ENCODE results near the gene LTA4H. TPM values are rescaled to one million over a fixed set of nuclear protein-coding genes. Genes with fewer than 3 reads are reported as not detected.
"Not testable (repeated sequence)": the region's sequence is repeated elsewhere in the genome, so short reads cannot be mapped to it uniquely, and the experiment has no call there.

The LTA4H gene
- total and polyA plus RNA-seq, 9 donors = 82.8 to 282 (median 106) TPM

- H3K27me3 ChIP-seq = no peaks in the 10 kb centered on the region
- intact Hi-C loops (cut with DNase I) = no loop called here
- no peaks in the 10 kb centered on the region for H3K36me3 ChIP-seq
- no peaks in the 10 kb centered on the region for H3K4me1 ChIP-seq (ENCODE audit: insufficient read depth)
- TF ChIP-seq POLR2A (IDR thresholded peaks at IDR 0.05) = no peak
- TF ChIP-seq CTCF (IDR thresholded peaks at IDR 0.05) = no peak
- TF ChIP-seq EP300 (IDR thresholded peaks at IDR 0.05) = no peak
- H3K9me3 ChIP-seq = no peaks in the 10 kb centered on the region
- no peak overlapping the region for H3K4me3 ChIP-seq
- 35 to 47% (median 44%) methylated on average over 7 of the region's 7 CpGs for WGBS, 3 donors
- no peak for DNase-seq
- no peak overlapping the region for H3K27ac ChIP-seq
Observed at GRCh38 chr12:96070670-96071279, 35.4 kb upstream of the LTA4H start.

- no peak for DNase-seq
- no peak for TF ChIP-seq EP300 (IDR thresholded peaks at IDR 0.05)
- TF ChIP-seq CTCF (IDR thresholded peaks at IDR 0.05) = no peak
- TF ChIP-seq POLR2A (IDR thresholded peaks at IDR 0.05) = no peak
- no peak overlapping the region for H3K27ac ChIP-seq
- no peaks in the 10 kb centered on the region for H3K36me3 ChIP-seq
- no peaks in the 10 kb centered on the region for H3K9me3 ChIP-seq
- intact Hi-C loops (cut with DNase I) = no loop called here
- 81 to 90% (median 82%) methylated on average over 7 of the region's 7 CpGs for WGBS, 3 donors
- H3K4me1 ChIP-seq (ENCODE audit: insufficient read depth) = no peaks in the 10 kb centered on the region
- no peaks in the 10 kb centered on the region for H3K27me3 ChIP-seq
- H3K4me3 ChIP-seq = no peak overlapping the region
Observed at GRCh38 chr12:96069511-96070231, 34.3 kb upstream of the LTA4H start.

- H3K9me3 ChIP-seq = no peaks in the 10 kb centered on the region
- intact Hi-C loops (cut with DNase I) = no loop called here
- H3K27ac ChIP-seq = no peak overlapping the region
Observed at GRCh38 chr12:96068636-96069035, 33.2 kb upstream of the LTA4H start.

GRCh38 chr12:96068111-96068510, 32.7 kb upstream of the LTA4H start:
- no peak for TF ChIP-seq EP300 (IDR thresholded peaks at IDR 0.05)
- no peak for TF ChIP-seq CTCF (IDR thresholded peaks at IDR 0.05)
- no peak for TF ChIP-seq POLR2A (IDR thresholded peaks at IDR 0.05)
- Histone ChIP-seq H3K9me3 (no peaks in the 10 kb centered on the region), H3K27ac (no peak overlapping the region), H3K36me3 (no peaks in the 10 kb centered on the region), H3K4me1 (ENCODE audit: insufficient read depth) (no peaks in the 10 kb centered on the region), H3K4me3 (no peak overlapping the region), H3K27me3 (no peaks in the 10 kb centered on the region)
- DNase-seq = no peak
- intact Hi-C loops (cut with DNase I) = no loop called here
- 72 to 88% (median 73%) methylated on average over 5 of the region's 5 CpGs for WGBS, 3 donors

More at GRCh38 chr12:96068636-96069035, 33.2 kb upstream of the LTA4H start:
- WGBS, 3 donors = 68 to 74% (median 72%) methylated on average over 2 of the region's 2 CpGs
- no peaks in the 10 kb centered on the region for H3K36me3 ChIP-seq
- H3K4me1 ChIP-seq (ENCODE audit: insufficient read depth) = no peaks in the 10 kb centered on the region
- no peak for DNase-seq
- H3K27me3 ChIP-seq = no peaks in the 10 kb centered on the region
- TF ChIP-seq CTCF (IDR thresholded peaks at IDR 0.05) (no peak), POLR2A (IDR thresholded peaks at IDR 0.05) (no peak), EP300 (IDR thresholded peaks at IDR 0.05) (no peak)
- no peak overlapping the region for H3K4me3 ChIP-seq

GRCh38 chr12:96065776-96066175, 30.4 kb upstream of the LTA4H start:
- H3K27ac ChIP-seq; H3K9me3 ChIP-seq; H3K4me3 ChIP-seq; intact Hi-C loops (cut with DNase I); DNase-seq; H3K4me1 ChIP-seq (ENCODE audit: insufficient read depth); H3K27me3 ChIP-seq; H3K36me3 ChIP-seq: not testable (repeated sequence)
- 91 to 92% (median 92%) methylated on average over 3 of the region's 3 CpGs for WGBS, 3 donors

Data from ovary (tissue), 9 donors.